ENCODE measurements around the gene TIMM13. TPM values are rescaled to one million over a fixed set of nuclear protein-coding genes. Genes with fewer than 3 reads are reported as not detected.

Gene TIMM13
- total and polyA plus RNA-seq, 9 of the 15 experiments (the other 6 are each of a cell fraction or from before 2014, with no cell fraction given): 17.6 to 215 (median 71.8) TPM

GRCh38 chr19:2391118-2391725 is 36.2 kb downstream of the TIMM13 start (continued):
- TF ChIP-seq MGA (IDR thresholded peaks at IDR 0.05): 0 out of 2 replicates have a peak, but pooled peaks have one; percentile 35
- no peak for TF ChIP-seq CGGBP1 (CRISPR knock-in tag; IDR thresholded peaks at IDR 0.05)
- no peak for TF ChIP-seq ARID3A (IDR thresholded peaks at IDR 0.05; ENCODE audit: borderline replicate concordance, low read depth, low read length)
- no peak for TF ChIP-seq ZFX (CRISPR knock-in tag; IDR thresholded peaks at IDR 0.05)
- no peak for TF ChIP-seq POLR3A (IDR thresholded peaks at IDR 0.05; ENCODE audit: borderline replicate concordance, extremely low read depth, insufficient read depth, insufficient read length)
- TF ChIP-seq ILF3 (IDR thresholded peaks at IDR 0.05; ENCODE audit: borderline replicate concordance): no peak
- TF ChIP-seq ZFP91 (CRISPR knock-in tag; IDR thresholded peaks at IDR 0.05): no peak
- TF ChIP-seq L3MBTL2 (IDR thresholded peaks at IDR 0.05): peak; percentile 32; the same call in 1 of the 2 replicates
- TF ChIP-seq TARDBP (IDR thresholded peaks at IDR 0.05): no peak
- no peak for TF ChIP-seq SRSF7 (optimal IDR thresholded peaks at IDR 0.05; ENCODE audit: low read depth, low read length)
- peak; percentile 74; the same call in 1 of the 2 replicates for TF ChIP-seq ARID2 (IDR thresholded peaks at IDR 0.05)
- no peak for TF ChIP-seq COPS2 (conservative IDR thresholded peaks at IDR 0.05)

Measured in K562 (cell line).